GM12878 (cell line): ENCODE data around the gene NRG4. TPM values are rescaled to one million over a fixed set of nuclear protein-coding genes. Genes with fewer than 3 reads are reported as not detected.

Experiments
- ATAC-seq: fragments of 200-7000 bp; cut with Tn5 transposase; 3 replicates; pipeline ENCODE4 v1.9.1; 2020; ENCODE audit warnings: mild to moderate bottlenecking, moderate library complexity
- BruUV-seq: library from RNA; stranded (reverse); fragments of 400-500 nt; replicated peaks from 2 replicates; lab custom pipeline; 2021; lab: Mats Ljungman, UMichigan
- CTCF ChIA-PET: fragments of 300-600 bp; sonication (Branson Sonifier 250); formaldehyde crosslinking; extraction: SDS; loops from one replicate; lab custom pipeline; 2021; ENCODE audit warnings: inconsistent platforms; lab: Yijun Ruan, JAX
- POLR2A ChIA-PET: fragments of 350-600 bp; formaldehyde crosslinking; extraction: SDS; loops from one replicate; lab custom pipeline; 2021; ENCODE audit warnings: inconsistent platforms; lab: Charles Lee
- RAD21 ChIA-PET: fragments of 300-600 bp; sonication (Branson Sonifier 250); formaldehyde crosslinking; loops from one replicate; lab custom pipeline; 2023; ENCODE audit warnings: antibody characterized with exemption; ENCODE audit not compliant: unreplicated experiment; lab: Charles Lee
- SMC1A ChIA-PET: fragments of 300-600 bp; sonication (Branson Sonifier 250); formaldehyde crosslinking; loops from one replicate; lab custom pipeline; 2023; ENCODE audit not compliant: unreplicated experiment, uncharacterized antibody; lab: Charles Lee
- DNase-seq: peaks from one replicate; pipeline ENCODE4 v3.0.0-alpha.2; 2011; ENCODE audit warnings: low read depth, low spot score
- FAIRE-seq: peaks from 3 replicates; lab custom pipeline; 2011; peaks lifted over from hg19 to GRCh38; lab: Jason Lieb, UNC
- H2AFZ ChIP-seq: 2 replicates; pipeline ENCODE4 v1.6.0; 2011; ENCODE audit warnings: low read depth, low read length, control low read depth; ENCODE audit not compliant: control insufficient read depth
- H3K27ac ChIP-seq: 2 replicates; pipeline ENCODE4 v1.5.1; 2011; ENCODE audit warnings: control low read depth; ENCODE audit not compliant: control insufficient read depth, insufficient read depth
- H3K27me3 ChIP-seq, 2 experiments: replicated peaks in 1 of 2; 2 replicates each; pipeline versions ENCODE4 v1.6.0 to v1.6.1; 2011; ENCODE audit warnings: low read length in 1 of 2; ENCODE audit not compliant: control insufficient read depth in 2 of 2, insufficient read depth in 2 of 2
- H3K36me3 ChIP-seq, 2 experiments: 2 replicates each; pipeline ENCODE4 v1.5.1; 2011; ENCODE audit warnings: low read length in 1 of 2; ENCODE audit not compliant: control insufficient read depth in 2 of 2, insufficient read depth in 2 of 2
- H3K4me1 ChIP-seq: 2 replicates; pipeline ENCODE4 v1.6.1; 2011; ENCODE audit warnings: mild to moderate bottlenecking, low read length, moderate library complexity, mixed read lengths; ENCODE audit not compliant: control insufficient read depth, insufficient read depth
- H3K4me2 ChIP-seq: 2 replicates; pipeline ENCODE4 v1.6.0; 2011; ENCODE audit warnings: control low read depth; ENCODE audit not compliant: control insufficient read depth, insufficient read depth
- H3K4me3 ChIP-seq: fragments of 200-600 bp; sonication (generic); 2 replicates; pipeline ENCODE4 v1.5.1; 2016
- H3K79me2 ChIP-seq: 2 replicates; pipeline ENCODE4 v1.6.0; 2011; ENCODE audit warnings: low read length; ENCODE audit not compliant: control insufficient read depth, insufficient read depth
- H3K9ac ChIP-seq: 2 replicates; pipeline ENCODE4 v1.8.0; 2011; ENCODE audit warnings: low read length, control low read depth, mixed read lengths; ENCODE audit not compliant: control insufficient read depth, insufficient read depth
- H3K9me3 ChIP-seq: replicated peaks from 3 replicates; pipeline ENCODE4 v1.5.1; 2011; ENCODE audit warnings: mild to moderate bottlenecking, low read length; ENCODE audit not compliant: control insufficient read depth, insufficient read depth
- H4K20me1 ChIP-seq: 2 replicates; pipeline ENCODE4 v1.6.0; 2011; ENCODE audit not compliant: control insufficient read depth, insufficient read depth
- ATF7 ChIP-seq: fragments of 450-650 bp; IDR thresholded peaks from 2 replicates; pipeline ENCODE4 v1.6.1; 2016; ENCODE audit warnings: low read depth, mild to moderate bottlenecking
- CTCF ChIP-seq, 3 experiments: IDR thresholded peaks in 2 of 3; conservative IDR thresholded peaks in 1 of 3; 2 replicates each; pipeline ENCODE4 v1.5.1; 2011; ENCODE audit warnings: low read depth in 3 of 3, low read length in 3 of 3, mild to moderate bottlenecking in 3 of 3, control low read depth in 2 of 3, moderate library complexity in 2 of 3, inconsistent platforms in 1 of 3, mixed read lengths in 1 of 3; ENCODE audit not compliant: control insufficient read depth in 2 of 3, insufficient read depth in 1 of 3; ENCODE audit errors: extremely low read depth in 1 of 3
- MAX ChIP-seq: IDR thresholded peaks from 2 replicates; pipeline ENCODE4 v1.6.1; 2012; ENCODE audit warnings: low read depth, low read length, improper control_type of control experiment
- NRF1 ChIP-seq: conservative IDR thresholded peaks from 2 replicates; pipeline ENCODE4 v1.6.1; 2011; ENCODE audit warnings: mild to moderate bottlenecking, low read depth, low read length, improper control_type of control experiment
- RAD21 ChIP-seq: IDR thresholded peaks from 2 replicates; pipeline ENCODE4 v1.6.1; 2011; ENCODE audit warnings: mild to moderate bottlenecking, low read depth, low read length, moderate library complexity; ENCODE audit not compliant: insufficient read depth
- SIX5 ChIP-seq: IDR thresholded peaks from 2 replicates; pipeline ENCODE4 v1.6.1; 2011; ENCODE audit warnings: mild to moderate bottlenecking, low read depth, low read length, moderate library complexity; ENCODE audit not compliant: severe bottlenecking
- STAT3 ChIP-seq: IDR thresholded peaks from 2 replicates; pipeline ENCODE4 v1.6.1; 2011; ENCODE audit warnings: low read depth, low read length, improper control_type of control experiment
- TBL1XR1 ChIP-seq: IDR thresholded peaks from 2 replicates; pipeline ENCODE4 v1.6.1; 2012; ENCODE audit warnings: low read depth, low read length, improper control_type of control experiment
- YBX1 ChIP-seq: fragments of 450-650 bp; IDR thresholded peaks from 2 replicates; pipeline ENCODE4 v1.6.1; 2016; ENCODE audit warnings: antibody characterized with exemption
- ZBTB4 ChIP-seq: fragments of 450-650 bp; formaldehyde crosslinking; IDR thresholded peaks from 2 replicates; pipeline ENCODE4 v1.4.0; 2022; ENCODE audit warnings: mild to moderate bottlenecking, moderate library complexity
- ZZZ3 ChIP-seq: IDR thresholded peaks from 2 replicates; pipeline ENCODE4 v1.6.1; 2011; ENCODE audit warnings: low read depth; ENCODE audit not compliant: control insufficient read depth, insufficient read length
- WGBS: methylation state at CpG from one replicate; pipeline ENCODE4 v1.1.6; 2016; ENCODE audit warnings: low lambda C conversion rate; ENCODE audit not compliant: insufficient replicate concordance, insufficient coverage; ENCODE audit errors: missing lambda C conversion rate; 5-methylcytosine and 5-hydroxymethylcytosine counted together
- in situ Hi-C: fragments of 300-500 bp; cut with MboI; formaldehyde crosslinking; loops from 9 replicates; pipeline ENCODE4 v1.14.3; 2018; ENCODE audit warnings: mixed read lengths
- intact Hi-C: fragments of 100-400 bp; cut with micrococcal nuclease; formaldehyde crosslinking; loops from one replicate; pipeline ENCODE4 v1.14.2; 2022; ENCODE audit not compliant: unreplicated experiment
- polyA plus RNA-seq, 11 experiments: library from polyadenylated mRNA; depleted of rRNA in 4 of 11; unstranded in 6 of 11; stranded (reverse) in 5 of 11; fragments of >200 nt; fragmentation: Nextera tagmentation in 4 of 11; fragmentation: Illumina TruSeq in 1 of 11; extraction: Ambion mirVana in 4 of 11; extraction: Trizol in 1 of 11; gene quantifications; 1 replicate in 1 of 11; 2 replicates in 10 of 11; pipeline versions ENCODE4 v1.2.1 to v1.2.3, GENCODE V29; 2011 to 2016; ENCODE audit warnings: inconsistent platforms in 2 of 11, missing spikeins in 2 of 11, low read depth in 1 of 11
- total RNA-seq, 4 experiments: library from RNA; depleted of rRNA in 3 of 4; stranded (reverse); fragments of >200 nt in 3 of 4; fragmentation: Illumina TruSeq in 1 of 4; extraction: Trizol in 1 of 4; gene quantifications; 2 replicates each; pipeline versions ENCODE4 v1.2.1 to v1.2.3, GENCODE V29; 2013 to 2021
- TF ChIP-seq, protein P1 (sequence below): fragments of 450-650 bp; formaldehyde crosslinking; IDR thresholded peaks from 2 replicates; pipeline ENCODE4 v1.4.0; 2020; ENCODE audit warnings: mild to moderate bottlenecking, moderate library complexity

Gene NRG4
- total and polyA plus RNA-seq, 10 of the 15 experiments (the other 5 are each of a cell fraction or from before 2014, with no cell fraction given): 0.76 to 8.3 (median 5.5) TPM

DNA sequence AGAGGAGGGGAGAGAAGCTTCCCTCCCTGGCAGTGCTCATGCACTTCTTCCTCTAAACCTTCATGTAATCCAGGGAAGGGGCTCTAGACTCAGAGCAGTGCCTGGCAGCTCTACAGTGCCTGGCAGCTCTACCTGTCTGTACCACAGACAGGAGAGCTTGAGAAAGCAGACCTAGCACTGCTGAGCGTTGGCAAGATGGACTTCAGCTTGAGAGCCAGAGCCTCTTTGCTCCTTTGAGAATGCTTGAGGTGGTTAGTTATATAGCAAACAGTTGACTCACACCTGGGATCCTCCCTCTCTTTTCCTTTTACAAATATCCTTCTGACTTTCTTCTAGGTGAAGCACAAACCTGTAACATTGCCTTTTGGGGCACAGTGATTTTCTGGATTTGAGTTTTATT lies 87.6 kb downstream of the NRG4 start:
- H3K4me1 ChIP-seq: peaks cover 7% of the 10 kb centered on the region
- no peak overlapping the region for H3K9ac ChIP-seq
- H3K9me3 ChIP-seq: no peaks in the 10 kb centered on the region
- no peak overlapping the region for H3K27ac ChIP-seq
- ChIA-PET POLR2A (no interaction called here), SMC1A (interaction anchor here (0.7 to 2.4 kb wide), 5 partner anchors 10 to 134 kb away, joined by 3 to 7 read pairs (median 3); no protein-coding TSS in a partner anchor), RAD21 (interaction anchor here (1.4 kb wide), 1 partner anchor 215 kb away, joined by 4 read pairs; no protein-coding TSS in a partner anchor), CTCF (interaction anchor here (0.8 to 1.9 kb wide), 4 partner anchors 16 to 134 kb away, joined by 3 to 8 read pairs (median 6); no protein-coding TSS in a partner anchor)
- ATAC-seq: no peak
- H3K36me3 ChIP-seq: peaks cover 9% of the 10 kb centered on the region in 2 experiments; a peak in 3 of 4 replicates
- intact Hi-C loops: no loop called here
- no peak for TF ChIP-seq STAT3
- no peak for TF ChIP-seq MAX
- no peak for TF ChIP-seq YBX1
- no peak for TF ChIP-seq ZBTB4 (CRISPR knock-in tag)
- TF ChIP-seq SIX5: no peak
- TF ChIP-seq TBL1XR1: no peak
- no peak for TF ChIP-seq ZZZ3
- TF ChIP-seq, protein P1, sequence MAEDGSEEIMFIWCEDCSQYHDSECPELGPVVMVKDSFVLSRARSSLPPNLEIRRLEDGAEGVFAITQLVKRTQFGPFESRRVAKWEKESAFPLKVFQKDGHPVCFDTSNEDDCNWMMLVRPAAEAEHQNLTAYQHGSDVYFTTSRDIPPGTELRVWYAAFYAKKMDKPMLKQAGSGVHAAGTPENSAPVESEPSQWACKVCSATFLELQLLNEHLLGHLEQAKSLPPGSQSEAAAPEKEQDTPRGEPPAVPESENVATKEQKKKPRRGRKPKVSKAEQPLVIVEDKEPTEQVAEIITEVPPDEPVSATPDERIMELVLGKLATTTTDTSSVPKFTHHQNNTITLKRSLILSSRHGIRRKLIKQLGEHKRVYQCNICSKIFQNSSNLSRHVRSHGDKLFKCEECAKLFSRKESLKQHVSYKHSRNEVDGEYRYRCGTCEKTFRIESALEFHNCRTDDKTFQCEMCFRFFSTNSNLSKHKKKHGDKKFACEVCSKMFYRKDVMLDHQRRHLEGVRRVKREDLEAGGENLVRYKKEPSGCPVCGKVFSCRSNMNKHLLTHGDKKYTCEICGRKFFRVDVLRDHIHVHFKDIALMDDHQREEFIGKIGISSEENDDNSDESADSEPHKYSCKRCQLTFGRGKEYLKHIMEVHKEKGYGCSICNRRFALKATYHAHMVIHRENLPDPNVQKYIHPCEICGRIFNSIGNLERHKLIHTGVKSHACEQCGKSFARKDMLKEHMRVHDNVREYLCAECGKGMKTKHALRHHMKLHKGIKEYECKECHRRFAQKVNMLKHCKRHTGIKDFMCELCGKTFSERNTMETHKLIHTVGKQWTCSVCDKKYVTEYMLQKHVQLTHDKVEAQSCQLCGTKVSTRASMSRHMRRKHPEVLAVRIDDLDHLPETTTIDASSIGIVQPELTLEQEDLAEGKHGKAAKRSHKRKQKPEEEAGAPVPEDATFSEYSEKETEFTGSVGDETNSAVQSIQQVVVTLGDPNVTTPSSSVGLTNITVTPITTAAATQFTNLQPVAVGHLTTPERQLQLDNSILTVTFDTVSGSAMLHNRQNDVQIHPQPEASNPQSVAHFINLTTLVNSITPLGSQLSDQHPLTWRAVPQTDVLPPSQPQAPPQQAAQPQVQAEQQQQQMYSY (CRISPR knock-in tag): no peak
- TF ChIP-seq NRF1: no peak
- no peak for TF ChIP-seq ATF7
- no peak for TF ChIP-seq CTCF (IDR thresholded peaks at IDR 0.05 in 2 of 3, conservative IDR thresholded peaks at IDR 0.05 in 1 of 3; ENCODE audit: control insufficient read depth in 2 of 3, extremely low read depth in 1 of 3, insufficient read depth in 1 of 3, low read depth in 3 of 3, low read length in 3 of 3)
- no peak for TF ChIP-seq RAD21
- no peaks in the 10 kb centered on the region for H3K27me3 ChIP-seq
- peaks cover 9% of the 10 kb centered on the region for H3K79me2 ChIP-seq
- no peak overlapping the region for H2AFZ ChIP-seq
- no peak overlapping the region for H3K4me2 ChIP-seq
- DNase-seq: no peak
- BruUV-seq: no TSS peak
- FAIRE-seq: no peak
- H3K4me3 ChIP-seq: no peak overlapping the region
- WGBS: 100% methylated on average over 1 of the region's 1 CpG
- no peaks in the 10 kb centered on the region for H4K20me1 ChIP-seq
- in situ Hi-C loops: no loop called here
